Measurements from ENCODE around the gene STAT5A.
A peak's percentile ranks its signal among the peaks of the same experiment; 100 is the strongest.

The STAT5A gene

DNA sequence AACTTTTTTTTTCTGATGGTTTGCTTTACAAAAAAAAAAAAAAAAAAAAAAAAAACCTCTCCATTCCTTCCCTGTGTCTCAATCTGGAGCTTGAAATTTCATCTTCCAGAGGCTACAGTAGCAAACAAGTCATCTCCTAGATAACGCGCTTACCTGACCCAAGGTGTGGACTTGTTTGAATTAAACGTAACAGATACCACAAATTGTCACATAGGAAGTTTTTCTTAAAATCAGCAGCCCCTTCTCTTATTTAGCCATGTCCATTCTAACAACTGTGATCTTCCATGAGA, 14.1 kb upstream of the STAT5A start:
- no peak for ATAC-seq (ENCODE audit: insufficient read depth, low read depth)
- DNase-seq, result no peak
- Histone ChIP-seq H2AFZ (ENCODE audit: low read depth, low read length) (no peak overlapping the region), H3K27ac (ENCODE audit: low read length) (no peak overlapping the region), H3K27me3 (ENCODE audit: insufficient read depth, low read length, poor library complexity) (no peaks in the 10 kb centered on the region), H3K4me1 (ENCODE audit: insufficient read depth, low read length) (peaks cover 45% of the 10 kb centered on the region), H3K9ac (ENCODE audit: low read depth, low read length) (no peak overlapping the region), H3K79me2 (ENCODE audit: insufficient read depth, low read length) (peaks cover 63% of the 10 kb centered on the region), H3K36me3 (ENCODE audit: insufficient read depth, low read length) (no peaks in the 10 kb centered on the region; the same call in 1 of the 2 replicates), H3K9me3 (ENCODE audit: insufficient read depth, low read length, severe bottlenecking) (no peaks in the 10 kb centered on the region), H3K4me2 (ENCODE audit: insufficient read depth, low read length) (peak overlapping the region; percentile 84), H4K20me1 (ENCODE audit: insufficient read depth, low read length) (no peaks in the 10 kb centered on the region; the same call in 1 of the 2 replicates), H3K4me3 (ENCODE audit: low read depth in 1 of 2, low read length in 2 of 2) (peak overlapping the region in 1 of 2 experiments; percentile 75; a peak in 1 of 4 replicates)
- no peak for TF ChIP-seq EZH2 (IDR thresholded peaks at IDR 0.05; ENCODE audit: borderline replicate concordance, low read depth, low read length, severe bottlenecking)
- TF ChIP-seq, protein P1, sequence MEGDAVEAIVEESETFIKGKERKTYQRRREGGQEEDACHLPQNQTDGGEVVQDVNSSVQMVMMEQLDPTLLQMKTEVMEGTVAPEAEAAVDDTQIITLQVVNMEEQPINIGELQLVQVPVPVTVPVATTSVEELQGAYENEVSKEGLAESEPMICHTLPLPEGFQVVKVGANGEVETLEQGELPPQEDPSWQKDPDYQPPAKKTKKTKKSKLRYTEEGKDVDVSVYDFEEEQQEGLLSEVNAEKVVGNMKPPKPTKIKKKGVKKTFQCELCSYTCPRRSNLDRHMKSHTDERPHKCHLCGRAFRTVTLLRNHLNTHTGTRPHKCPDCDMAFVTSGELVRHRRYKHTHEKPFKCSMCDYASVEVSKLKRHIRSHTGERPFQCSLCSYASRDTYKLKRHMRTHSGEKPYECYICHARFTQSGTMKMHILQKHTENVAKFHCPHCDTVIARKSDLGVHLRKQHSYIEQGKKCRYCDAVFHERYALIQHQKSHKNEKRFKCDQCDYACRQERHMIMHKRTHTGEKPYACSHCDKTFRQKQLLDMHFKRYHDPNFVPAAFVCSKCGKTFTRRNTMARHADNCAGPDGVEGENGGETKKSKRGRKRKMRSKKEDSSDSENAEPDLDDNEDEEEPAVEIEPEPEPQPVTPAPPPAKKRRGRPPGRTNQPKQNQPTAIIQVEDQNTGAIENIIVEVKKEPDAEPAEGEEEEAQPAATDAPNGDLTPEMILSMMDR (IDR thresholded peaks at IDR 0.05; ENCODE audit: borderline replicate concordance, extremely low read depth, low read length, poor library complexity, severe bottlenecking), result no peak

DNA sequence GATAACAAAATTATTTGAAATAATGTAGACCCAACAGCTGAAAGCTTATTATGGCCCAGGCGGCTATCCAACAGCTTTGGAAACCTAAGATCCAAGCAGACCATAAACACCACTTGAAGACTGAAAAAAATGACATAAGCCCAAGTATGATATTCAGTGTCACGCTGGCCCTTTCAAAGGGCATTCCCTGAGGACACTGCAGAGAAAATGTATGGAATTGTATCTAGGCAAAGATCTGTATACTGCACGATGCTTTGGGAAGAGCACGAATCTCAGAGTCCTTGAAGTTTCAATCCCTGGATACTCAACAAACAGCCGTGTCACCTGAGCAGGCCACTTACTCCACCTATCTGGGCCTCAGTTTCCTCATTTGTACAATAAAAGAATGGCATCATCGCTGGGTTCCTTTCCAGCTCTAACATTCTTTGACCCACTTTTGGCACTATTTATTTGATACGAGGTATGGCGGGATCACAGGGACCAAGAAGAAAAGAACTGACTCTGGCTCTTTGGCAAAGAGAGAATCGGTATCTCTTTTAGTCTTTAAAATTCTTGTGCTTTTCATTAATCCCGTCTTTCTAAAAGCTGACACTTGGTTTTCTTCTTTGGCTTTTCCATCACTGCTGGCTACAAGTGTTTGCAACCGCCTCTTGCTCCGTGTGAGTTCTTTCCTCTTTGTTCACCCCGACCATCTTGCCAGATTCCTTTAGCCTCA, 13.3 kb upstream of the STAT5A start:
- H3K4me3 ChIP-seq (ENCODE audit: low read depth in 1 of 2, low read length in 2 of 2), result peak overlapping the region; percentile 73 to 75
- no peak for TF ChIP-seq EZH2 (IDR thresholded peaks at IDR 0.05; ENCODE audit: borderline replicate concordance, low read depth, low read length, severe bottlenecking)
- TF ChIP-seq, protein P1 (IDR thresholded peaks at IDR 0.05; ENCODE audit: borderline replicate concordance, extremely low read depth, low read length, poor library complexity, severe bottlenecking), result no peak
- peaks cover 45% of the 10 kb centered on the region for H3K4me1 ChIP-seq (ENCODE audit: insufficient read depth, low read length)
- peak overlapping the region; percentile 84 for H3K4me2 ChIP-seq (ENCODE audit: insufficient read depth, low read length)
- H4K20me1 ChIP-seq (ENCODE audit: insufficient read depth, low read length), result no peaks in the 10 kb centered on the region; the same call in 1 of the 2 replicates
- H3K36me3 ChIP-seq (ENCODE audit: insufficient read depth, low read length), result no peaks in the 10 kb centered on the region; the same call in 1 of the 2 replicates
- H2AFZ ChIP-seq (ENCODE audit: low read depth, low read length), result peak overlapping the region; percentile 99
- H3K9me3 ChIP-seq (ENCODE audit: insufficient read depth, low read length, severe bottlenecking), result no peaks in the 10 kb centered on the region
- peak; percentile 21; the same call in 1 of the 3 replicates for ATAC-seq (ENCODE audit: insufficient read depth, low read depth)
- peak overlapping the region; percentile 97 for H3K9ac ChIP-seq (ENCODE audit: low read depth, low read length)
- peaks cover 57% of the 10 kb centered on the region for H3K79me2 ChIP-seq (ENCODE audit: insufficient read depth, low read length)
- peak overlapping the region; percentile 57 for H3K27ac ChIP-seq (ENCODE audit: low read length)
- no peaks in the 10 kb centered on the region for H3K27me3 ChIP-seq (ENCODE audit: insufficient read depth, low read length, poor library complexity)
- no peak for DNase-seq

DNA sequence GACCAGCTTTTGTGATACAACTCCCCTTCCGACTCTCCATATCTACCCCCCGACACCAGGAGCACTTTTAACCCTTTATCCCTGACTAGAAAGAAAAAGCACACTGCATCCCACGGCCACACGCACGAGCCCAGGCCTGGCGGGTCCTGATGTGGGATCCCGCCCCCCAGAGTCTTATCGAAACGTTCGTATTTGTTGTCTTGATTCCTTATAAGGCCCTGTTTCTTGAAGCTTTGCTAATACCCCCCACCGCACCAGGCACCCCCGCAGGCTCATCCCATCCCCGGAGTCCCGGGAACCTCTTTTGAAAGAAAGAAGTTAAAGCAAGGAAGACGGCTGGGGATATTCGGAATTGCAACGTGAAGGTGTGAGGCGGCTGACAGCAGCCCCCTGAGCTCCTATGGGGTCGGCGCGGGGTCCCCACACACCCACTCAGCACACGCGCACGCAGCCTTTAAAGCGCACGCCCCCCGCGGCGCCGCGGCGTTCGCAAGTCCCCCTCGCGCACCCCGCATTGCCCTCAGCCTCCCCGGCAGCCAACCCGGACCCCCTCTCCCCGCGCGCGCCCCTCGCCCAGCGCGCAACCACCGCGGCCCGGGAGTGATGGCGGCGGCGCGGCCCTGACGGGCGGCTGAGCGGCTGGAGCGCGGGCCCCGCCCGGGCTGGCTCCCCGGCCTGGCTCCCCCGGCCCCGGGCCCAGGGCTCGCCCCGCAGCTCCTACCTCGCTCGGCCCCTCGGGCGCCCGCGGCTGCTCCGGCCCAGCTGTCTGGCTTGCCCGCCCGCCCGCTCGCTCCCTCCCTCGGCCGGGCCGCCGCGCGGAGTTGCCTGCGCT, 12.6 kb upstream of the STAT5A start:
- TF ChIP-seq EZH2 (IDR thresholded peaks at IDR 0.05; ENCODE audit: borderline replicate concordance, low read depth, low read length, severe bottlenecking), result no peak
- TF ChIP-seq, protein P1 (IDR thresholded peaks at IDR 0.05; ENCODE audit: borderline replicate concordance, extremely low read depth, low read length, poor library complexity, severe bottlenecking), result no peak
- Histone ChIP-seq H3K4me1 (ENCODE audit: insufficient read depth, low read length) (peaks cover 45% of the 10 kb centered on the region), H3K27ac (ENCODE audit: low read length) (peak overlapping the region; percentile 57)

More for the DNA sequence above, 12.6 kb upstream of the STAT5A start:
- peak overlapping the region; percentile 84 for H3K4me2 ChIP-seq (ENCODE audit: insufficient read depth, low read length)
- no peaks in the 10 kb centered on the region for H3K9me3 ChIP-seq (ENCODE audit: insufficient read depth, low read length, severe bottlenecking)
- H3K79me2 ChIP-seq (ENCODE audit: insufficient read depth, low read length), result peaks cover 51% of the 10 kb centered on the region
- peak overlapping the region; percentile 99 for H2AFZ ChIP-seq (ENCODE audit: low read depth, low read length)
- peak overlapping the region; percentile 97 for H3K9ac ChIP-seq (ENCODE audit: low read depth, low read length)
- no peaks in the 10 kb centered on the region; the same call in 1 of the 2 replicates for H3K36me3 ChIP-seq (ENCODE audit: insufficient read depth, low read length)
- DNase-seq, result peak; percentile 51
- no peaks in the 10 kb centered on the region for H3K27me3 ChIP-seq (ENCODE audit: insufficient read depth, low read length, poor library complexity)
- peak overlapping the region; percentile 73 to 75 for H3K4me3 ChIP-seq (ENCODE audit: low read depth in 1 of 2, low read length in 2 of 2)
- H4K20me1 ChIP-seq (ENCODE audit: insufficient read depth, low read length), result no peaks in the 10 kb centered on the region; the same call in 1 of the 2 replicates
- ATAC-seq (ENCODE audit: insufficient read depth, low read depth), result peak; percentile 68

Data from DND-41 (cell line).